ENCODE results near the gene RXRG. TPM values are rescaled to one million over a fixed set of nuclear protein-coding genes. Genes with fewer than 3 reads are reported as not detected.

Gene RXRG
- polyA plus RNA-seq, 1 of the 3 experiments (the other 2 are of a cell fraction): not detected

- TF ChIP-seq CTCF (IDR thresholded peaks at IDR 0.05) (no peak), SIN3A (IDR thresholded peaks at IDR 0.05; ENCODE audit: borderline replicate concordance, low read depth, low read length) (no peak), MEF2A (IDR thresholded peaks at IDR 0.05; ENCODE audit: borderline replicate concordance, low read depth) (no peak), EP300 (IDR thresholded peaks at IDR 0.05; ENCODE audit: borderline replicate concordance in 1 of 2, low read depth in 1 of 2, low read length in 1 of 2) (no peak), PBX3 (IDR thresholded peaks at IDR 0.05) (no peak), RFX5 (IDR thresholded peaks at IDR 0.05; ENCODE audit: low read length) (no peak)
Measured at GRCh38 chr1:165402517-165403111, 42.3 kb downstream of the RXRG start (continued).

GRCh38 chr1:165397944-165398343, 47.0 kb downstream of the RXRG start:
- Histone ChIP-seq H3K27me3 (ENCODE audit: insufficient read depth) (no peaks in the 10 kb centered on the region), H2AFZ (ENCODE audit: low read depth) (peak overlapping the region; percentile 62; the same call in 1 of the 2 replicates), H3K36me3 (replicated peaks in 1 of 2; ENCODE audit: control insufficient read depth in 1 of 2, insufficient read depth in 2 of 2, low read length in 1 of 2) (no peaks in the 10 kb centered on the region), H3K27ac (ENCODE audit: low read depth in 2 of 2, low read length in 1 of 2) (peak overlapping the region in 1 of 2 experiments; percentile 58; a peak in 2 of 4 replicates), H3K4me2 (peak overlapping the region; percentile 2; the same call in 1 of the 2 replicates), H3K9me3 (no peaks in the 10 kb centered on the region), H4K20me1 (ENCODE audit: insufficient read depth) (no peaks in the 10 kb centered on the region), H3F3A (replicated peaks; ENCODE audit: insufficient read depth) (no peaks in the 10 kb centered on the region), H3K4me3 (ENCODE audit: low read depth in 2 of 2, low read length in 1 of 2) (no peak overlapping the region), H3K79me2 (ENCODE audit: insufficient read depth) (no peaks in the 10 kb centered on the region), H3K9me2 (no peaks in the 10 kb centered on the region), H3K4me1 (ENCODE audit: control insufficient read depth in 1 of 2, insufficient read depth in 2 of 2, low read depth in 1 of 2, low read length in 1 of 2) (peaks cover 0 to 2% of the 10 kb centered on the region in 2 experiments; a peak in 1 of 4 replicates), H3K9ac (no peak overlapping the region)
- DNase-seq: no peak
- CTCF ChIA-PET: interaction anchor here (4.2 to 11.1 kb wide), 2 partner anchors 30 to 193 kb away, joined by 17 to 277 read pairs; no protein-coding TSS in a partner anchor
- POLR2A ChIA-PET: interaction anchor here (1.1 kb wide), 1 partner anchor 234 kb away, joined by 4 read pairs; no protein-coding TSS in a partner anchor
- TF ChIP-seq TCF12 (IDR thresholded peaks at IDR 0.05) (peak; percentile 67), SMC3 (IDR thresholded peaks at IDR 0.05; ENCODE audit: low read depth, low read length) (no peak), EP300 (IDR thresholded peaks at IDR 0.05; ENCODE audit: borderline replicate concordance in 1 of 2, low read depth in 1 of 2, low read length in 1 of 2) (no peak), JUND (IDR thresholded peaks at IDR 0.05) (peak; percentile 38), FOSL2 (IDR thresholded peaks at IDR 0.05; ENCODE audit: borderline replicate concordance, low read depth) (peak; percentile 60; the same call in 1 of the 2 replicates), ELF1 (IDR thresholded peaks at IDR 0.05) (0 out of 2 replicates have a peak, but pooled peaks have one; percentile 34)
- WGBS (ENCODE audit: low lambda C conversion rate): 23% methylated on average over 4 of the region's 4 CpGs

GRCh38 chr1:165395901-165396300, 49.0 kb downstream of the RXRG start:
- Histone ChIP-seq H3K4me2 (no peak overlapping the region), H3K27me3 (ENCODE audit: insufficient read depth) (0 out of 2 replicates have a peak, but pooled peaks cover 5% of the 10 kb centered on the region), H4K20me1 (ENCODE audit: insufficient read depth) (no peaks in the 10 kb centered on the region), H3F3A (replicated peaks; ENCODE audit: insufficient read depth) (no peaks in the 10 kb centered on the region), H3K4me3 (ENCODE audit: low read depth in 2 of 2, low read length in 1 of 2) (no peak overlapping the region), H2AFZ (ENCODE audit: low read depth) (no peak overlapping the region), H3K79me2 (ENCODE audit: insufficient read depth) (no peaks in the 10 kb centered on the region), H3K36me3 (replicated peaks in 1 of 2; ENCODE audit: control insufficient read depth in 1 of 2, insufficient read depth in 2 of 2, low read length in 1 of 2) (no peaks in the 10 kb centered on the region), H3K9me3 (no peaks in the 10 kb centered on the region), H3K9me2 (no peaks in the 10 kb centered on the region), H3K4me1 (ENCODE audit: control insufficient read depth in 1 of 2, insufficient read depth in 2 of 2, low read depth in 1 of 2, low read length in 1 of 2) (peaks cover 0 to 2% of the 10 kb centered on the region in 2 experiments; a peak in 1 of 4 replicates), H3K9ac (no peak overlapping the region), H3K27ac (ENCODE audit: low read depth in 2 of 2, low read length in 1 of 2) (no peak overlapping the region)
- DNase-seq: no peak
- WGBS (ENCODE audit: low lambda C conversion rate): 27% methylated on average over 4 of the region's 4 CpGs
- POLR2A ChIA-PET: no interaction called here
- CTCF ChIA-PET: interaction anchor here (0.9 to 11.1 kb wide), 4 partner anchors 9 to 196 kb away, joined by 3 to 277 read pairs (median 54); no protein-coding TSS in a partner anchor
- TF ChIP-seq MAX (IDR thresholded peaks at IDR 0.05; ENCODE audit: low read depth) (no peak), NFIC (IDR thresholded peaks at IDR 0.05; ENCODE audit: borderline replicate concordance) (no peak), RXRA (IDR thresholded peaks at IDR 0.05; ENCODE audit: borderline replicate concordance, low read depth) (no peak), TCF12 (IDR thresholded peaks at IDR 0.05) (no peak), USF1 (IDR thresholded peaks at IDR 0.05; ENCODE audit: borderline replicate concordance, low read depth) (no peak), JUND (IDR thresholded peaks at IDR 0.05) (no peak), CTCF (IDR thresholded peaks at IDR 0.05) (no peak)
